Endothelial cell (in vitro differentiated cells): ENCODE data around the gene PTPRK. TPM values are rescaled to one million over a fixed set of nuclear protein-coding genes. Genes with fewer than 3 reads are reported as not detected.

Source experiments
- DNase-seq: peaks from one replicate; pipeline ENCODE4 v3.0.0; 2021; ENCODE audit warnings: low spot score
- H3K27ac Mint-ChIP-seq: one replicate; pipeline ENCODE4 v1.8.0; 2021; ENCODE audit warnings: mixed read lengths, inconsistent platforms; ENCODE audit not compliant: unreplicated experiment
- H3K27me3 Mint-ChIP-seq: one replicate; pipeline ENCODE4 v1.8.0; 2021; ENCODE audit warnings: mild to moderate bottlenecking, moderate library complexity, mixed read lengths, inconsistent platforms; ENCODE audit not compliant: unreplicated experiment
- H3K36me3 Mint-ChIP-seq: one replicate; pipeline ENCODE4 v1.8.0; 2021; ENCODE audit warnings: mild to moderate bottlenecking, low read depth, mixed read lengths, inconsistent platforms; ENCODE audit not compliant: unreplicated experiment
- H3K4me1 Mint-ChIP-seq: one replicate; pipeline ENCODE4 v1.8.0; 2021; ENCODE audit warnings: mild to moderate bottlenecking, mixed read lengths, inconsistent platforms; ENCODE audit not compliant: unreplicated experiment
- H3K4me3 Mint-ChIP-seq: one replicate; pipeline ENCODE4 v1.8.0; 2021; ENCODE audit warnings: mild to moderate bottlenecking, mixed read lengths, inconsistent platforms; ENCODE audit not compliant: unreplicated experiment
- H3K9me3 Mint-ChIP-seq: one replicate; pipeline ENCODE4 v1.8.0; 2021; ENCODE audit warnings: mixed read lengths, inconsistent platforms; ENCODE audit not compliant: unreplicated experiment
- CTCF ChIP-seq: fragments of 200-600 bp; sonication (generic); IDR thresholded peaks from one replicate; pipeline ENCODE4 v1.5.0; 2021; ENCODE audit warnings: antibody characterized with exemption; ENCODE audit not compliant: unreplicated experiment
- total RNA-seq: library from RNA; stranded (reverse); fragmentation: NEBNext Ultra II Directional; extraction: Animal tissue kit (Norgen Biotek cat#: 25700); gene quantifications from one replicate; pipeline ENCODE4 v1.2.1, GENCODE V29; 2021; ENCODE audit not compliant: unreplicated experiment

Gene PTPRK
- total RNA-seq, 1 donor from 2014 or later = 47.3 TPM

GRCh38 chr6:127920804-127921203 is 599.6 kb downstream of the PTPRK start:
- DNase-seq = no peak
- peaks cover 3% of the 10 kb centered on the region for H3K27me3 Mint-ChIP-seq
- H3K4me1 Mint-ChIP-seq = peaks cover 3% of the 10 kb centered on the region
- no peak overlapping the region for H3K27ac Mint-ChIP-seq
- no peak overlapping the region for H3K4me3 Mint-ChIP-seq
- no peaks in the 10 kb centered on the region for H3K9me3 Mint-ChIP-seq
- H3K36me3 Mint-ChIP-seq = no peaks in the 10 kb centered on the region
- no peak for TF ChIP-seq CTCF
